Measurements from ENCODE around the gene ETFA.
"Not testable (repeated sequence)": the region's sequence is repeated elsewhere in the genome, so short reads cannot be mapped to it uniquely, and the experiment has no call there.

The ETFA gene

DNA sequence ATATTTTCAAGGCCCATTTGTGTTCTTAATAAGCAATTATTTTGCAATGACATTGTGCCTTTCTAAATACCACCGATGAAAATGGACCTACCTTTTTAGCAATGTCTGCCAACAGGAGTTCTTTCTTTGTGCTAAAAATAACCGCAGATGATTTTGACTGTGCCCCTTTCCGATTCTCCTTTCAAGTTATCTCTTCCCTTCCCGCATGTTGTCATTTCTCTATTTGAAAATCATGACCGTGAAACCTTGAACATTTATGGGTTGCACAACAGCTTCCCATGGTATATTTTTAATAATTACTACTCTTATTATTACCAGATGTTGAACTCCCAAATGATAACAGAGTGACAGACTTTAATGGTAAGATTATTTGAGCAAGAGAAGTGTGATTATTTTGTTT lies 10.3 kb upstream of the ETFA start:
- DNase-seq: no peak

DNA sequence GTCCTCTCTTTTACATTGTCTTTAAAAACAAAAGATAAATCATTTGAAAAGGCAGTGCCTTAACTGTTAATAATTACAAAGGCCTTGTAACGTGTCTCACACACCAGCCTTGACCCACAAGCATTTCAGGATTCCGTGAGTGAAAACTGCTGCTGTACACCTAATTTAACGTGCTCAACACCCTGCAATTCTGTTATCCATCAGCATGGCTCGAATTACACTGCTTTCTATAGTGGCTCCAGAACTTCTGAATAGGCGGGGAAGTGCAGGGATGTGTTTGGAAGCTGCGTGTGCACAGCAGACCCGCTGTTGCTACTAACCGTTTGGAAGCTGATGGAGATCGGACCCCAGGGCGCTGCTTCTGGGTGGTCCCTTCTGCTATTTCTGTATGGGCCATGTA lies 9.9 kb upstream of the ETFA start:
- no peak for DNase-seq

DNA sequence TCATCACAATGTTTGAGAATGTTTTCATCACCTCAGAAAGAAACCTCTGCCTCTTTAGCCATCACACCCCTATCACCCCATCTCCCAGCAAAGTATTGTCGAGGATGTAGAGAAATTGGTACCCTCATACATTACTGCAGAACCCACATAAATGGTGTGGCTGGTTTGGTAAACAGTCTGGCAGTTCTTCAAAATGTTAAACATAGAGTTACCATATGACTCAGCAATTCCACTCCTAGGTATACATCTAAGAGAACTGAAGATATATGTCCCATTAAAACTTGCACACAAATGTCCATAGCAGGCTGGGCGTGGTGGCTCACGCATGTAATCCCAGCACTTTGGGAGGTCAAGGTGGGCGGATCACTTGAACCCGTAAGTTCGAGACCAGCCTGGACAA lies 8.7 kb upstream of the ETFA start:
- DNase-seq: no peak

DNA sequence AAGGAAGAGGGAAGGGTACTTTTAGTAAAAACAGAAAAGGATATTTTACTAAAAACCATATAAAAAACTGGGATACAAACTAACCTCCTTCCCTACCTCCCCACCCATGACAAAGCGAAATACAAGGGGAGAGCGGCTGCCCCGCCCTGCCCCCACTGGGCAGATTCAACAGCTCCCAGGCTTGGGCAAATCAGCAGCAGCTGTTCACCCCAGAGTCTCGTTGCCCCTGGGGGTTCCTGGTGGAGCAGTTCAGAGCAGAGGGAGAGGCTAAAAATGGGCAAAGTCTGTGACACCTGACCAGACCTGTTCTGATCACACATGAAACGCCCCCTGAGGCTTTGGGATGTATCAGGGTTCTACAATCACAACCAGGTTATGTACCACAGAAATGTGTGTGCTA lies 2.5 kb upstream of the ETFA start:
- DNase-seq: no peak

DNA sequence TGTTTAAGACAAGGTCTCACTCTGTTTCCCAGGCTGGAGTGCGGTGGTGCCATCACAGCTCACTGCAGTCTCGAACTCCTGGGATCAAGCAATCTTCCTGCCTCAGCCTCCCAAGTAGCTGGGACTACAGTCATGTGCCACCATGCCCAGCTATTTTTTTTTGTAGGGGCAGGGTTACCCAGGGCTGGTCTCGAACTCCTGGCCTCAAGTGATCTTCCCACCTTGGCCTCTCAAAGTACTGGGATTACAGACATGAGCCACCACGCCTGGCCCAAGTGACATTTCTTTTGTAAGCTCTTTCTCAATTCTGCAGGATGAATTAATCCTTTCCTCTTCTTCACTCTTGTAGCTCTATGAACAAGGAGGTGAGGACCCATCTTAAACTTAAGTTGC lies 1.9 kb upstream of the ETFA start:
- not testable (repeated sequence) for DNase-seq

DNA sequence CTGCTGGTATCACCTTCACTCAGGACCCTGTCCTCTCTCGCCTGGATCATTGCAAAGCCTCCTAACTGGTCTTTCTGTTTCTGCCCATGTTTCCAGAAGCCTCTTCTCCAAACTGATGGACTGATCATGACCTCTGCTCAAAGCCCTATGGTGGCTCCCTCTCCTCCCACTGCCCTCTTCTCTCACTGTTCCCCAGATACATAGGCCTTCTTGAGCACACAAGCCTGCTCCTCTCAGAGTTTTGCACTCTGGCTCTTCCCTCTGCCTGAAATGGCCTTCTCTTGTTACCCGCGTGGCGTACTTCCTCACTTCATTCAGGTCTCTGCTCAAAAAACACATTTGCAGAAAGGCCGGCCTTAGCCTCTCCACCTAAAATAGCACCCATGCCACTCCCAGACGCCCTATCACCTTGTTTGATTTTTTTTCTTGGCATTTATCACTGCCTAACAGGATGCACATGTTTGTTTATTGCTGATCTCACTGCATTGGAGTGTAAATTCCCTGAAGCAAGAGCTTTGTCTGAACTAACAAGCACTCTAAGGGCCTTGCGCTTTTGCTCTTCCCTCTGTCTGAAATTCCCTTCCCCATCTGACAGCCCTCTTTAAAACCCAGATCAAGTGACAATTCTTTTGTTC lies 1.4 kb upstream of the ETFA start:
- no peak for DNase-seq

DNA sequence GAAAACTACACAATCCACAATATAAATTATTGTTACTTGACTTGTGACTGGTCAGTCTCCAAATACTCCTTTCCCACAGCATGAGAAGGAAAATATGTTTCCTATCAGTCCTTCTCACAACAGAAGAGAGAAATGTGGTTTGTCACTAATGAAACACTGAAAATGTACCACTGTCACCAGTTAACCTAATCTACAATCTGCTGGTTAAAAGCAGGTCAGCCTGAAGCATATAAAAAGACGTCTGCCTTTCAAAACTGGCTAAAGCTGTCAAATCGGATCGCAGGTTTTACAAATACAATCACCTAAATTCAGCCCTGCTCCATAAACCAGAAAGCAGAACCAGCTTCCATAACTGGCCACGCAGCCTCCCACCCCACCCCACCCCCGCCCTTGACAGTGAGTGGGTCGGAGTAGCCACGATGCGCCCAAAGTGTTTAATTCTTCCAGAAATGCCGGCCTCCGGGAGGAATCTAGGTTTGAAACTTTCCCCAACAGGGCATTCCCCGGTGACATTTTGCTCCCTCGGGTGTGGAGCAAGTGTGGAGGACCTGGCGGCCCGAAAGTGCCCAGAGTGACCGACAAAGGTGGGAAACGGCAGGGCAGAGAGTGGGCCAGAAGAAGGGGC lies 682 bp downstream of the ETFA start:
- DNase-seq: no peak

DNA sequence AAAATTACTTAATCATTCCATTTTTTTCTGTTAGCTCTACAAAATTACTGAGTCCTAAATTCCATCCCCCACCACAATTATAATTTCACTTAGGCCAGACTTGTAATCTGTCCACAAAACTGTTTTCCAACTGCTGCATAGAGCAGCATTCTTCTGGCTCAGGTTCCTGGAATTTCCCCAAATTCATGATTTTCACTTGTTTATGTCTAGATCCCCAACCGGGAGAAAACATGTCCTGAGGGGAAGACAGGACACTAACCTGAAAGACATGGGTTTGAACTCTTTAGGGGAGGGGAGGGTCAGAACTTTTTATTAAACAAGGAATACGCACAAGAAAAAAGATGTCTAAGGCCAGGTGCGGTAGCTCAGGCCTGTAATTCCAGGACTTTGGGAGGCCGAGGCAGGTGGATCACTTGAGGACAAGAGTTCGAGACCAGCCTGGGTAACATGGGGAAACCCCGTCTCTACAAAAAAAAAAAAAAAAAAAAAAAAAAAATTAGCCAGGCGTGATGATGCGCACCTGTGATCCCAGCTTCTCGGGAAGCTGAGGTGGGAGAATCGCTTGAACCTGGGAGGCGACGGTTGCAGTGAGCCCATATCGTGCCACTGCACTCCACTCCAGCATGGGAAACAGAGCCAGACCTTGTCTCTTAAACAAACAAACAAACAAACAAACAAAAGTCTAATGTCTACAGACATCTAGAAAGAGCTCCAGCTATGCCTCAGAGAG lies 1.5 kb downstream of the ETFA start:
- DNase-seq: no peak

DNA sequence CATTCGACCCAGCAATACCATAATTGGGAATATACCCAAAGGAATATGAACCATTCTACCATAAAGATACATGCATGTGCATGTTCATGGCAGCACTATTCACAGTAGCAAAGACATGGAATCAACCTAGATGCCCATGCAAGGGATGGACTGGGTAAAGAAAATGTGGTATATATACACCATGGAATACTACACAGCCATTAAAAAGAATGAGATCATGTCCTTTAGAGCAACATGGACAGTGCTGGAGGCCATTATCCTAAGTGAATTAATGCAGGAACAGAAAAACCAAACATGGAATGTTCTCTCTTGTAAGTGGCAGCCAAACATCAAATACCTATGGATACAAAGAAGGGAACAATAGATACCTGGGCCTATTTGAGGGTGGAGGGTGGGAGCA lies 7.4 kb downstream of the ETFA start:
- no peak for DNase-seq

DNA sequence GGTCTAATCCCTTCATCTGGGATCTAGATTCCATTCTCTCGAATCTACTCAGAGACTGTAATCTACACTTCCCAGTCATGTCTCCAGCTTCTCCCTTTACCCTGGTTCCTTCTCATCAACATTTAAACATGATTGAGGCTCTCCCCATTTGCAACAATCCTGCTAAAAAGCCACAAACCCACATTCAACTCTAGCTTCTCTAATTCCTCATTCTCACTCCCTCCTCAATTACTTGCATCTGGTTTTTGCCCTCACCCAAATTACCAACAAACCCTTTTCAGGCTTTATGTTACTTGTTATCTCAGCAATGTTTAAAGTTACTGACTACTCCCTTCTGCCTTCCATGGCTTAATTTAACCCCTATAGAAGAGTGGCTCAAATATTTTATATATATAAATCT lies 11.5 kb downstream of the ETFA start:
- DNase-seq: no peak

DNA sequence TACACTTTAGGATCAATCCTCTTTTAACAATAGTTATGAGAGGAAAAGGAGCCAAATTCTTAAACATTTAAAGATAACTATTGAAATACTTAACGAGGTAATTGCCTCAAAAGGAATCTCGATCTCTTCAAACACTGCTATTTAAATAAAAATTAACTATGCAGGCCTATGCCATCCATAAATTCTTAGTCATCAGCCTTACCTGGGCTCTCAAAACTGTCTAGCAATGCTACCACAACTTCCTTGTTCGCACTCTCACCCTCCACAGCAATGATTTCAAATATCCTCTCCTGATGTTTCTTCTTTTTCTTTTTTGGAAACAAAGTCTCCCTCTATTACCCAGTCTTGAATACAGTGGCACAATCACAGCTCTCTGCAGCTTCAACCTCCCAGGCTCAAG lies 12.3 kb downstream of the ETFA start:
- no peak for DNase-seq

DNA sequence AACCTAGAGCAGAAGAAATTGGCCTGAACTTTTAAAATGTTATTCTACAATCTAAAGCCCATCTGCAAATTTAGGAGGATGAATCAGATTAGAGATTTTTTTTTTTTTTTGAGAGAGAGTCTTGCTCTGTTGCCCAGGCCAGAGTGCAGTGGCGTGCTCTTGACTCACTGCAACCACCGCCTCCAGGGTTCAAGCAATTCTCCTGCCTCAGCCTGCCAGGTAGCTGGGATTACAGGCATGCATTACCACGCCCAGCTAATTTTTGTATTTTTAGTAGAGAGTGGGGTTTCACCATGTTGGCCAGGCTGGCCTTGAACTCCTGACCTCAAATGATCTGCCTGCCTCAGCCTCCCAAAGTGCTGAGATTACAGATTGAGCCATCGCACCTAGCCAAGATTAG lies 13.3 kb downstream of the ETFA start:
- not testable (repeated sequence) for DNase-seq

DNA sequence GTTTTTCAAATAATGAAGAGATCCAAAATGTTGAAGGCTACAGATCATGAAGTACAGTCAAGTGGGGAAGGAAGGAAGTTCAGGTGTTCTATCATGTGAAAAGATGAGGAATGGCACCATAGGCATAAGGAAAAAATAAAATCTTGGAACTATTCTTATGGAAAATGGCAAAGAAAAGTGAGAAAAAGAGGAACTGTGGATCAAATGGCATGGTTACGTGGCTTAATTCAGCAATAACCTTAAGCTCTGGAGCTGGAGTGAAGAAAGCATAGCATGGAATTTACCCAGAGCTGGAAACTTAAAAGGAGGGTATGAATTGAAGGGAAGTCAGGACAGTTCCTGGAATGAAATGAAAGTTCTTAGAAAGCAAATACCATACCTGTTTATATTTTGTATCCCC lies 14.4 kb downstream of the ETFA start:
- DNase-seq: no peak

DNA sequence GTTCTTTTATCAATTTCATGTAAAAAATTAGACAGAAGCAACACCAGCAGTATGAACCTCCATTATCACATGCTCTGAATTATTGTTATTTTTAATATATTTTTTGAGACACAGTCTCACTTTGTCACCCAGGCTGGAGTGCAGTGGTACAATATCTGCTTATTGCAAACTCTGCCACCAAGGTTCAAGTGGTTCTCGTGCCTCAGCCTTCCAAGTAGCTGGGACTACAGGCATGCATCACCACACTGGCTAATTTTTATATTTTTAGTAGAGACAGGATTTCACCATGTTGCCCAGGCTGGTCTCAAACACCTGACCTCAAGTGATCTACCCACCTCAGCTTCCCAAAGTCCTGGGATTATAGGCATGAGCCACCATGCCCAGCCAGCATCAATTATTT lies 16.8 kb downstream of the ETFA start:
- DNase-seq: not testable (repeated sequence)

DNA sequence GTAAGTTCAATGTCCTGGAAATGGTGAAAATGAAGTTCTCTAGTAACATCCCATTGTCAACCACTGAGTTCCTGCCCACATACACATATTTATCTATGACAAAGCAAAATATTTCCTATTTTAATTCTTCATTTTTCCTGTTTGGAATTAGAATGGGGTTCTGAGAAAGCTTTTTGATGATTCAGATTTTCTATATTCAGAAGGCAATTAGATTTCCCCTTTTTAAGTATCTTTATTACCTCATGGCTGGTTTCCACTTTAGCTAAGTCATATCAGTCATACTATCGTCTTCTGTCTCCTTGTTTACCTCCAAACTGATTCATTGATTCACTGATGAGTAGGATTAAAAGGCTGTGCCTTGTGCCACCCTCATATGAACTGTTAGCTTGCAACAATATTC lies 17.9 kb downstream of the ETFA start:
- no peak for DNase-seq

DNA sequence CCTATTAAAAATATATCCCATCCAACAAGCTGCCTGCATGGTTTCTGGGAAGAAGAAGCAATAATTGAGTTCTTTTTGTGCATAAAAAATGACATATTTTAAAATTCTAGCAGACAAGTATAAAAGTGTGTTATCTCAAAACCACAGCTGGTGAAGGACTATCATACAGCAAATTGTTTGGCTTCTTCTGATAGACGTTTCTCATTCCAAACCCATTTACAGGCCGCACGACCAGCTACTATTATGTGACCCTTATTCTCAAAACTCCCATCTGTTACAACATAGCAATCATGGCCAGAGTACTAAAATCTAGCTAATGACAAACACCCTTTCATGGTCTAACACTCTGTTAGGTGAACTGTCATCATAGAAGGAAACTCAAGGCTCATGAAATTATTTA lies 21.7 kb downstream of the ETFA start:
- no peak for DNase-seq

DNA sequence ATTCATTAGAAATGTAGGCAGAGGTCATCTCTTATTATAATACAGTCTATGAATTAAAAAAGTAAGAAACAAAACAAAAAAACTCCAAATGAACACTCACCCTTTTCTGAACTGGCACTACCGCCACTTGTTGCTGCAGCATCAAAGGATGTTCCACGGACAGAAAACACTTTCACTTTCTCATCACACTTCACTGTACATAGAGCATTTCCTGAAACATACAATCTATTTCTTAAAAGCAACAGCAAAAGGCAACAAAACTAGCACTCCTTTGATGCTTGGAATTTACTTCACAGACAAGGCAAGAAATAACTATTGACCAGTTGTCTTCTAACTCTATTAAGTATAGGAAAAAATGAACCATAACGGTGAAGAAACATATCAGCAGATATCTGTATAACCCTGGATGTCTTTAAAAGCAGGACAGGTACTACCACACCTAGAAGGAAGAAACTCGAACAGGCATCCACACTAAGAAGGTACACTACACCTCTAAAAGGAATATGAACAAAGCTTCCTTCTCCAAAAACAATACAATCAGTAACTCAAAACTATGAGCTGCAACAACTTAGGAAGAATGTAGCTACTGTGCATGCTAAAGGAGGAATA lies 24.9 kb downstream of the ETFA start:
- no peak for DNase-seq

DNA sequence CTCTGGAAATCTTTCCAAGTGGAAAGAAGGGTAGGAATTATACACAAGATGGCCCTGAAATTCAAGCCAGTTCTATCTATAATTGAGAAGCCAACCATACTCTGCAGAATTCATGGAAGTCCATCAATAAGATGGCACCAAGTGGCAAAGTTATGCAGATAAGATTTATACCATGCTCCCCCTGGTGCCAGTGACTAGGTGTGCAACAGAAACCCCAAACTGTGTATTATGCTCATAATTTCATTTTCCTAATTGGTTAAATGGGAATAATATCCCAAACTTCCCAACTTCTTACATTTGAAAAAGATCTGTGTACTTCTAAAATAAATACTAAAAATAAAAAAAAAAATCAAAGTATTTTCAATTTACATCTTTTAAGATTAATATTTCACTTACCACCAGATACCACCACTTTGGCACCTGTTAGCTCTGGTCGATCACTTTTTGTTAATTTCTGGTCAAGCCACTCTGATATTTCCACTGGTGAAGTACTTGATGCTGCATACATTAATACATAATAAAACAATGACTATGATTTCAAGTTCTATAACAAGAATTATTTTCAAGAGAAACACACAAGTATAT lies 25.9 kb downstream of the ETFA start:
- DNase-seq: no peak

DNA sequence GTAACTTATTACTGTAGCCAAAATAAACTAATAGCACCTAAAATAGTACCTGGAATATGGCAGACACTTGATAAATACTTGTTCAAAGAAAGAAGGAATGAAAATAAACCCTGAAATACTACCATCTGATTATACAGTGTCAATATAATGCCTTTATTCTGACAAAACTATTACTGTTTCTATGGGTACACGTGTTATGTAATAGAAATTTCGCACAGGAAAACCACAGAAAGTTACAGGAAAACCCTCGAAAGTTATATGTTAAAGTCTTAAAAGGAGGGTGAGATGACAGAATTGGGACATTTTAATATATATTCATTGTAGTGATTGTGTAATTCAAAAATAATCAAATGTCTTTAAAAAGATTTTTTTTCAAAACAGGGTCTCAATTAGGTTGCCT lies 28.8 kb downstream of the ETFA start:
- no peak for DNase-seq

DNA sequence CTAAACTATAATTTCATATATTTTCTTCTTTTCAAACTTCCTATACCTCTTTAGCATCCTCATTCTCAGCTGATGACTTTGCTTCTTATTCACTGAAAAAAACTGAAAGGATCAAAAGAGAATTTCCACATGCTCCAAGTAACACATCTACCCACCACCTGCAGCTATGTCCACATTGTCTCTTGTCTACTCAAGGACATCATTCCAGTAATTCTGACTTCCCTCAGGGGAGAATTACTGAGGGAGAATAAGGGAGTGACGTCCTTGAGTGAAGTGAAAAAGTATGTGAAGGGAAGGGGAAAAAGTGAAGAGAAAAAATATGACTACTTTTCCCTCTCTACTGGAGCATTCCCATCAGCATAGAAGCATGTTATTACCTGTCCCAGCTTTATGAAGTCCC lies 32.6 kb downstream of the ETFA start:
- DNase-seq: no peak

DNA sequence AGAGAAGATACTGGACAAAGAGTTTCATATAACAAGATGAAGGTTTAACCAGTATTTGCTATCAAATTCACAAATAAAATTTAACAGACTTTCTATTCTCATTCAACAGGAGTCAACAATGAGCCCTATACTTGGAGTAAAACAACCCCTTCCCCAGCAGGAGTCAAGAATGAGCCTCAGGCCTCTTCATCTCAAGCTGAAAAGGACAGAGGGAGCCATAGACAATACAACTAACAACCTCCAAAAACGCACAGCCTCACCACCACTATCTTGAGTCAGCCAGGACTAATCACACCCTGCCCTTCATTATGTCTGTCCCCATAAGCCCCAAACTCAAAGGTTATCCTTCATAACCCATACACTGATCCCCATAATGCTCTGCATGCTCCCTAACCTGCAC lies 36.4 kb downstream of the ETFA start:
- no peak for DNase-seq

DNA sequence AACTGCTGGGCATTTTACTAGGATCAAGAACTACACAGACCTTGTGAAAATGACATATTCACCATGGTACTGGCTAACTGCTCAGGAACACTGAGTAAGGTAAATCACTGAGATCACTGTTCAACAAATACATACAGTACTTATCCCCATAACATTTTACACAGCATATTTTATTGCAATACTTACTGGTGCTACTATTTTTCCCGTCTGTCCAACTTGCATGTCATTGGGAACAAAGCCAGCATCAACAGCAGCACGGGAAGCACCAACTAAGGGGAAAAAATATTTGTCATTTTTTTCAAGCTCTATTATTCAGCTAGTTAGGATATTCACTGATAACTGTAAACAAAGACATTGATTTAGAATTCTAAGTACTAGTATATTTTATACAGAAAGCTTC lies 37.0 kb downstream of the ETFA start:
- DNase-seq: no peak

DNA sequence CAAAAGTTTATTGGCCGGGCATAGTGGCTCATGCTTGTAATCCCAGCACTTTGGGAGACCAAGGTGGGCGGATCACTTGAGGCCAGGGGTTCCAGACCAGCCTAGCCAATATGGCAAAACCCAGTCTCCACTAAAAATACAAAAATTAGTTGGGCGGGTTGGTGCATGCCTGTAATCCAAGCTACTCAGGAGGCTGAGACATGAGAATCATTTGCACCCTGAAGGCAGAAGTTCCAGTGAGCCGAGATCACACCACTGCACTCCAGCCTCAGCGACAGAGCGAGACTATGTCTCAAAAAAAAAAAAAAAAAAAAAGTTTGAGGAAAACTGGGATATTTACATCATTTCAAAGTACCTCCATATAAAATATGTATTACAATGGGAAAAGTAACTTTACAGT lies 40.4 kb downstream of the ETFA start:
- DNase-seq: no peak

DNA sequence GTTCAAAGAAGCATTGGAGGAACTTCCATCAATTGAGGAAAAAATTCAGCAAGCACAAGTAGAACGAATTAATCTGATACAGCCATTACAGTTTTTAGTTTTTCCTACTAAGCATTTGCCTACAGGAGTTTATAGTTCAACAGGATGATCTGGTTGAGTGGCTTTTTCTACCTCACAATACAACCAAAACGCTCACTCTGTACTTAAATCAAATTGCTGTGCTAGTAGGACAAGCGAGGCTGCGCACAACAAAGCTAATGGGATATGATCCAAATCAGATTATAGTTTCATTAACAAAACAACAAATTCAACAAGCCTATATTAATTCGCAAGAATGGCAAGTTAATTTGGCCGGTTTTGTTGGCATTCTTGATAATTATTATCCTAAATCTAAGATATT lies 44.2 kb downstream of the ETFA start:
- DNase-seq: no peak
